Calu3 (cell line): ENCODE measurements around the gene KRTAP19-5. TPM values are rescaled to one million over a fixed set of nuclear protein-coding genes. Genes with fewer than 3 reads are reported as not detected.

ENCODE experiments used
- BruUV-seq: library from RNA; stranded (reverse); fragments of 400-500 nt; replicated peaks from 2 replicates; lab custom pipeline; 2021; lab: Mats Ljungman, UMichigan
- CTCF ChIA-PET: fragments of 300-600 bp; sonication (Branson Sonifier 250); formaldehyde crosslinking; loops from one replicate; lab custom pipeline; 2022; ENCODE audit warnings: antibody characterized with exemption; lab: Charles Lee
- DNase-seq: peaks from one replicate; pipeline ENCODE4 v3.0.0; 2022
- H3K27ac Mint-ChIP-seq: one replicate; pipeline ENCODE4 v1.8.0; 2022; ENCODE audit warnings: mixed read lengths; ENCODE audit not compliant: unreplicated experiment
- H3K27me3 Mint-ChIP-seq: one replicate; pipeline ENCODE4 v1.8.0; 2022; ENCODE audit warnings: mixed read lengths; ENCODE audit not compliant: unreplicated experiment
- H3K36me3 Mint-ChIP-seq: one replicate; pipeline ENCODE4 v1.8.0; 2022; ENCODE audit warnings: mild to moderate bottlenecking, moderate library complexity, mixed read lengths; ENCODE audit not compliant: insufficient read depth, unreplicated experiment
- H3K4me1 Mint-ChIP-seq: one replicate; pipeline ENCODE4 v1.8.0; 2022; ENCODE audit warnings: mild to moderate bottlenecking, low read depth, mixed read lengths; ENCODE audit not compliant: unreplicated experiment
- H3K4me3 Mint-ChIP-seq: one replicate; pipeline ENCODE4 v1.8.0; 2022; ENCODE audit warnings: mild to moderate bottlenecking, low read depth, moderate library complexity, mixed read lengths; ENCODE audit not compliant: unreplicated experiment
- H3K9me3 Mint-ChIP-seq: one replicate; pipeline ENCODE4 v1.8.0; 2022; ENCODE audit warnings: low read depth, mixed read lengths; ENCODE audit not compliant: unreplicated experiment
- intact Hi-C: fragments of 100-400 bp; cut with micrococcal nuclease; formaldehyde crosslinking; loops from one replicate; pipeline ENCODE4 v1.10.0; 2022; ENCODE audit not compliant: unreplicated experiment
- total RNA-seq: library from RNA; stranded (reverse); gene quantifications from 2 replicates; pipeline ENCODE4 v1.2.3, GENCODE V29; 2022
- TF ChIP-seq, protein P1 (sequence below): fragments of 200-600 bp; IDR thresholded peaks from one replicate; pipeline ENCODE4 v1.8.0; 2022; ENCODE audit warnings: antibody characterized with exemption; ENCODE audit not compliant: unreplicated experiment

KRTAP19-5 gene
- total RNA-seq, 1 experiment from 2014 or later = not detected

DNA sequence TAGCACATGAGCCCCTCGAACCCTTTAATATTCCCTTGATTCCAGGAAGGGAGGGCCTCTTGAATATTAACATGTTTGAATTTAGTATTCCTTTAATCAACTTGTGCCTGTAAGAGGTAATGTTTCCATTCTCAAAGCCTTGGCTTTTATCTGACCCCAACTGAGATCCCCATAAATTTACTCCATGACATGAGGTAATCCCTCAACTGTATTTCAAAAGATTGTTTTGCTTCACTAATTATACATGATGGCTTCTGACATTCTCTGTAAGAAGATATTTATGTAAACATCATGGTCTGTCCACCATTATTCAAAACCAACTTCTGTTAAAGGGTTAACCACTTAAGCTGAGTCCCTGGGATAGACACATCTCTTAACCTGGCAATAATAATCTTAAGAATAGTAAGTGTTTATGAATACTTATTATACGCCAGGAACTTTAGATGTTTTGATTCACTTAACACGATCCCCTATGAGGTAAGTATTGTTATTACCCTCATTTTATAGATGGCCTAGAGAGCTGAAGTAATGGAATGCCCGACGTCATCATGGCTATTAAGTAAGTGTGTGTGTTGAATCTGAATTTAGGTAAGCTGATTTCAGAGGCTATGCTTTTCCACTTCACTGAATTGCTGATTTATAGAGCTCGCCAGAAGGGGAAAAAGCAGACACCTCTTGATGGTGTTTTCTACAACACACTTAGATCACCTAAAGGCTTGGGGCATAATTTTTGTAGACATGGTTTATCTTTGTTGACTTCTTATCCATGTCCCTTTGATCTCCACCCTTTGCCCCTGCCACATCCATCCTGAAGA lies 32.8 kb downstream of the KRTAP19-5 start:
- TF ChIP-seq, protein P1, sequence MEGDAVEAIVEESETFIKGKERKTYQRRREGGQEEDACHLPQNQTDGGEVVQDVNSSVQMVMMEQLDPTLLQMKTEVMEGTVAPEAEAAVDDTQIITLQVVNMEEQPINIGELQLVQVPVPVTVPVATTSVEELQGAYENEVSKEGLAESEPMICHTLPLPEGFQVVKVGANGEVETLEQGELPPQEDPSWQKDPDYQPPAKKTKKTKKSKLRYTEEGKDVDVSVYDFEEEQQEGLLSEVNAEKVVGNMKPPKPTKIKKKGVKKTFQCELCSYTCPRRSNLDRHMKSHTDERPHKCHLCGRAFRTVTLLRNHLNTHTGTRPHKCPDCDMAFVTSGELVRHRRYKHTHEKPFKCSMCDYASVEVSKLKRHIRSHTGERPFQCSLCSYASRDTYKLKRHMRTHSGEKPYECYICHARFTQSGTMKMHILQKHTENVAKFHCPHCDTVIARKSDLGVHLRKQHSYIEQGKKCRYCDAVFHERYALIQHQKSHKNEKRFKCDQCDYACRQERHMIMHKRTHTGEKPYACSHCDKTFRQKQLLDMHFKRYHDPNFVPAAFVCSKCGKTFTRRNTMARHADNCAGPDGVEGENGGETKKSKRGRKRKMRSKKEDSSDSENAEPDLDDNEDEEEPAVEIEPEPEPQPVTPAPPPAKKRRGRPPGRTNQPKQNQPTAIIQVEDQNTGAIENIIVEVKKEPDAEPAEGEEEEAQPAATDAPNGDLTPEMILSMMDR = no peak
- no peaks in the 10 kb centered on the region for H3K27me3 Mint-ChIP-seq
- intact Hi-C loops = no loop called here
- BruUV-seq = no TSS peak
- peaks cover 11% of the 10 kb centered on the region for H3K9me3 Mint-ChIP-seq
- no peaks in the 10 kb centered on the region for H3K4me1 Mint-ChIP-seq
- no peaks in the 10 kb centered on the region for H3K36me3 Mint-ChIP-seq
- H3K4me3 Mint-ChIP-seq = no peak overlapping the region
- DNase-seq = no peak
- H3K27ac Mint-ChIP-seq = no peak overlapping the region
- CTCF ChIA-PET = no interaction called here

DNA sequence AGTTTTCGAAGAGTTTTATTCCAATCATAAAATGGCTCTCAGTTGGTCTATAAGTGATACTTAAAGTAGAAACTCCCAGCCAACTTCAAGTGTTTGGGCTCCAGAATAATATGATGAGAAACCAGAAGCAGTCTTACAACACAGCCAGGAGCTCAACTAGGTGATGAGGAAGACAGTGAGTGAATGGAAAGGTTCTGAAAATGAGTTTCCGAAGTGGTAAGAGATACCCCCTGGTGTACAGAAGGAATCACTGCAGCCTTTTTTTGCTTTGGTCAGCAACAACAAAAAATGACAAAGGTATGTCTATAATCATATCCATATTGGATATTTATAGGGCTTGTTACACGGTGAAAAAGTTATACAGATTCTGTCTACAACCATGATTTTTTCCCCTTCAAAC lies 38.2 kb downstream of the KRTAP19-5 start:
- CTCF ChIA-PET = no interaction called here
- Mint-ChIP-seq H3K9me3 (peaks cover 5% of the 10 kb centered on the region), H3K36me3 (no peaks in the 10 kb centered on the region), H3K4me3 (no peak overlapping the region), H3K27ac (no peak overlapping the region), H3K4me1 (no peaks in the 10 kb centered on the region), H3K27me3 (no peaks in the 10 kb centered on the region)
- intact Hi-C loops = no loop called here
- TF ChIP-seq, protein P1 = no peak
- BruUV-seq = no TSS peak
- no peak for DNase-seq

Other genes with a start within 250 kb of the KRTAP19-5 start
- gene KRTAP24-1, start 219.2 kb downstream of the KRTAP19-5 start, total RNA-seq = not detected in 2 replicates
- gene KRTAP25-1, start 212.6 kb downstream of the KRTAP19-5 start, total RNA-seq = not detected in 2 replicates
- gene KRTAP26-1, start 181.8 kb downstream of the KRTAP19-5 start, total RNA-seq = not detected in 2 replicates
- not detected in 2 replicates for gene KRTAP27-1, start 164.4 kb downstream of the KRTAP19-5 start, total RNA-seq
- gene KRTAP23-1, start 153.5 kb downstream of the KRTAP19-5 start, total RNA-seq = not detected in 2 replicates
- not detected in 2 replicates for gene KRTAP13-2, start 129.9 kb downstream of the KRTAP19-5 start, total RNA-seq
- gene KRTAP13-1, start 106.1 kb downstream of the KRTAP19-5 start, total RNA-seq = not detected in 2 replicates
- not detected in 2 replicates for gene KRTAP13-3, start 76.2 kb downstream of the KRTAP19-5 start, total RNA-seq
- gene KRTAP13-4, start 71.9 kb downstream of the KRTAP19-5 start, total RNA-seq = not detected in 2 replicates
- not detected in 2 replicates for gene KRTAP15-1, start 61.9 kb downstream of the KRTAP19-5 start, total RNA-seq
- gene KRTAP19-1, start 21.8 kb downstream of the KRTAP19-5 start, total RNA-seq = not detected in 2 replicates
- gene KRTAP19-2, start 14.7 kb downstream of the KRTAP19-5 start, total RNA-seq = not detected in 2 replicates
- not detected in 2 replicates for gene KRTAP19-3, start 10.1 kb downstream of the KRTAP19-5 start, total RNA-seq
- gene KRTAP19-4, start 5.0 kb downstream of the KRTAP19-5 start, total RNA-seq = not detected in 2 replicates
- gene KRTAP19-6, start 39.7 kb upstream of the KRTAP19-5 start, total RNA-seq = not detected in 2 replicates
- not detected in 2 replicates for gene KRTAP19-7, start 59.2 kb upstream of the KRTAP19-5 start, total RNA-seq
- not detected in 2 replicates for gene KRTAP22-2, start 88.3 kb upstream of the KRTAP19-5 start, total RNA-seq
- gene KRTAP6-3, start 90.3 kb upstream of the KRTAP19-5 start, total RNA-seq = not detected in 2 replicates
- gene KRTAP6-2, start 96.8 kb upstream of the KRTAP19-5 start, total RNA-seq = not detected in 2 replicates
- not detected in 2 replicates for gene KRTAP22-1, start 98.9 kb upstream of the KRTAP19-5 start, total RNA-seq
- not detected in 2 replicates for gene KRTAP6-1, start 111.8 kb upstream of the KRTAP19-5 start, total RNA-seq
- not detected in 2 replicates for gene KRTAP20-1, start 114.3 kb upstream of the KRTAP19-5 start, total RNA-seq
- gene KRTAP20-4, start 118.5 kb upstream of the KRTAP19-5 start, total RNA-seq = not detected in 2 replicates
- gene KRTAP20-2, start 133.1 kb upstream of the KRTAP19-5 start, total RNA-seq = not detected in 2 replicates
- gene KRTAP20-3, start 140.7 kb upstream of the KRTAP19-5 start, total RNA-seq = not detected in 2 replicates
- gene KRTAP21-3, start 216.6 kb upstream of the KRTAP19-5 start, total RNA-seq = not detected in 2 replicates
- not detected in 2 replicates for gene KRTAP21-2, start 245.1 kb upstream of the KRTAP19-5 start, total RNA-seq